ENCODE results near the gene MRPL51. TPM values are rescaled to one million over a fixed set of nuclear protein-coding genes. Genes with fewer than 3 reads are reported as not detected.

The MRPL51 gene
- total RNA-seq, 2 experiments from 2014 or later = 152 to 338 TPM

DNA sequence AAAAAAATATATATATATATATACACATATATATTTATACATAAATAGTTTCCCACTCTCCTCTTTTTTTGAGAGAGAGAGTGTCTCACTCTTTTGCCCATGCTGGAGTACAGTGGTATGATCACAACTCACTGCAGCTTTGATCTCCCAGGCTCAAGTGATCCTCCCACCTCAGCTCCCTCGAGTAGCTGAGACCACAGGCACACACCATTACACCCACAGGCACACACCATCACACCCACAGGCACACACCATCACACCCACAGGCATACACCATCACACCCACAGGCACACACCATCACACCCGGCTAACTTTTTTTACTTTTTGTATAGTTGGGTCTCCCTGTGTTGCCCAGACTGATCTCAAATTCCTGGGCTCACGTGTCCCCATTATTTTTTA, 27.1 kb upstream of the MRPL51 start:
- TF ChIP-seq EZH2phosphoT487 (IDR thresholded peaks at IDR 0.05; ENCODE audit: borderline replicate concordance, low read depth, low read length) = no peak
- TF ChIP-seq, protein P1, sequence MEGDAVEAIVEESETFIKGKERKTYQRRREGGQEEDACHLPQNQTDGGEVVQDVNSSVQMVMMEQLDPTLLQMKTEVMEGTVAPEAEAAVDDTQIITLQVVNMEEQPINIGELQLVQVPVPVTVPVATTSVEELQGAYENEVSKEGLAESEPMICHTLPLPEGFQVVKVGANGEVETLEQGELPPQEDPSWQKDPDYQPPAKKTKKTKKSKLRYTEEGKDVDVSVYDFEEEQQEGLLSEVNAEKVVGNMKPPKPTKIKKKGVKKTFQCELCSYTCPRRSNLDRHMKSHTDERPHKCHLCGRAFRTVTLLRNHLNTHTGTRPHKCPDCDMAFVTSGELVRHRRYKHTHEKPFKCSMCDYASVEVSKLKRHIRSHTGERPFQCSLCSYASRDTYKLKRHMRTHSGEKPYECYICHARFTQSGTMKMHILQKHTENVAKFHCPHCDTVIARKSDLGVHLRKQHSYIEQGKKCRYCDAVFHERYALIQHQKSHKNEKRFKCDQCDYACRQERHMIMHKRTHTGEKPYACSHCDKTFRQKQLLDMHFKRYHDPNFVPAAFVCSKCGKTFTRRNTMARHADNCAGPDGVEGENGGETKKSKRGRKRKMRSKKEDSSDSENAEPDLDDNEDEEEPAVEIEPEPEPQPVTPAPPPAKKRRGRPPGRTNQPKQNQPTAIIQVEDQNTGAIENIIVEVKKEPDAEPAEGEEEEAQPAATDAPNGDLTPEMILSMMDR (conservative IDR thresholded peaks at IDR 0.05; ENCODE audit: low read length) = no peak
- Histone ChIP-seq H3K36me3 (ENCODE audit: insufficient read depth, low read length) (peaks cover 99% of the 10 kb centered on the region), H3K4me2 (ENCODE audit: low read length) (no peak overlapping the region), H3K9me2 (ENCODE audit: insufficient read depth, low read length) (no peaks in the 10 kb centered on the region), H3K79me2 (ENCODE audit: insufficient read depth, low read depth, low read length) (no peaks in the 10 kb centered on the region), H3K27ac (ENCODE audit: low read depth, low read length, poor library complexity, severe bottlenecking) (no peak overlapping the region), H3K9me3 (ENCODE audit: low read length) (no peaks in the 10 kb centered on the region), H4K20me1 (ENCODE audit: insufficient read depth, low read length) (no peaks in the 10 kb centered on the region), H3K4me1 (ENCODE audit: insufficient read depth, low read length, poor library complexity, severe bottlenecking) (no peaks in the 10 kb centered on the region), H3K4me3 (ENCODE audit: low read depth, low read length, poor library complexity, severe bottlenecking) (no peak overlapping the region), H2AFZ (ENCODE audit: low read length) (no peak overlapping the region)
- no TSS peak for BruUV-seq (replicated peaks)
- POLR2A ChIA-PET = interaction anchor here (0.7 kb wide), 1 partner anchor 455 kb away, joined by 5 read pairs; no protein-coding TSS in a partner anchor
- DNase-seq (ENCODE audit: low spot score) = no peak
- intact Hi-C loops (cut with micrococcal nuclease; ENCODE audit: unreplicated experiment) = no loop called here
- CTCF ChIA-PET (ENCODE audit: unreplicated experiment) = no interaction called here

DNA sequence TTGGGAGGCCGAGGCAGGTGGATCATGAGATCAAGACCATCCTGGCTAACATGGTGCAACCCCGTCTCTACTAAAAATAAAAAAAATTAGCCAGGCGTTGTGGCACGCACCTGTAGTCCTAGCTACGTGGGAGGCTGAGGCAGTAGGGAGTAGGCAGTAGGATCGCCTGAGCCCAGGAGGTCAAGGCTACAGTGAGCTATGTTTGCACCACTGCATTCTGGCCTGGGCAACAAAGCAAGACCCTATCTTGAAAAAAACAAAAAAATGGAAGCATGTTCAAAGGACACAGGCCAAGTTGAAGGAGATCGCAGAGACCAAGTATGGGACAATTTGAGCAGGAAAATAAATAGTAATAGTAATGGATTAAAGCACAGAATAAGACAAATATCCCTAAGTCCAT, 15.0 kb upstream of the MRPL51 start:
- ChIA-PET POLR2A (interaction anchor here (0.6 to 1.3 kb wide), 3 partner anchors 13 to 31 kb away, joined by 3 to 4 read pairs (median 3); no protein-coding TSS in a partner anchor), CTCF (ENCODE audit: unreplicated experiment) (no interaction called here)
- Histone ChIP-seq H3K4me3 (ENCODE audit: low read depth, low read length, poor library complexity, severe bottlenecking) (no peak overlapping the region), H3K36me3 (ENCODE audit: insufficient read depth, low read length) (peaks cover 93% of the 10 kb centered on the region), H4K20me1 (ENCODE audit: insufficient read depth, low read length) (no peaks in the 10 kb centered on the region), H3K79me2 (ENCODE audit: insufficient read depth, low read depth, low read length) (peaks cover 42% of the 10 kb centered on the region; the same call in 1 of the 2 replicates), H3K4me1 (ENCODE audit: insufficient read depth, low read length, poor library complexity, severe bottlenecking) (no peaks in the 10 kb centered on the region), H3K9me2 (ENCODE audit: insufficient read depth, low read length) (no peaks in the 10 kb centered on the region), H3K9me3 (ENCODE audit: low read length) (no peaks in the 10 kb centered on the region), H2AFZ (ENCODE audit: low read length) (no peak overlapping the region), H3K4me2 (ENCODE audit: low read length) (no peak overlapping the region), H3K27ac (ENCODE audit: low read depth, low read length, poor library complexity, severe bottlenecking) (no peak overlapping the region)
- TF ChIP-seq EZH2phosphoT487 (IDR thresholded peaks at IDR 0.05; ENCODE audit: borderline replicate concordance, low read depth, low read length) = no peak
- TF ChIP-seq, protein P1 (conservative IDR thresholded peaks at IDR 0.05; ENCODE audit: low read length) = no peak
- no peak for DNase-seq (ENCODE audit: low spot score)
- no TSS peak for BruUV-seq (replicated peaks)
- intact Hi-C loops (cut with micrococcal nuclease; ENCODE audit: unreplicated experiment) = no loop called here

DNA sequence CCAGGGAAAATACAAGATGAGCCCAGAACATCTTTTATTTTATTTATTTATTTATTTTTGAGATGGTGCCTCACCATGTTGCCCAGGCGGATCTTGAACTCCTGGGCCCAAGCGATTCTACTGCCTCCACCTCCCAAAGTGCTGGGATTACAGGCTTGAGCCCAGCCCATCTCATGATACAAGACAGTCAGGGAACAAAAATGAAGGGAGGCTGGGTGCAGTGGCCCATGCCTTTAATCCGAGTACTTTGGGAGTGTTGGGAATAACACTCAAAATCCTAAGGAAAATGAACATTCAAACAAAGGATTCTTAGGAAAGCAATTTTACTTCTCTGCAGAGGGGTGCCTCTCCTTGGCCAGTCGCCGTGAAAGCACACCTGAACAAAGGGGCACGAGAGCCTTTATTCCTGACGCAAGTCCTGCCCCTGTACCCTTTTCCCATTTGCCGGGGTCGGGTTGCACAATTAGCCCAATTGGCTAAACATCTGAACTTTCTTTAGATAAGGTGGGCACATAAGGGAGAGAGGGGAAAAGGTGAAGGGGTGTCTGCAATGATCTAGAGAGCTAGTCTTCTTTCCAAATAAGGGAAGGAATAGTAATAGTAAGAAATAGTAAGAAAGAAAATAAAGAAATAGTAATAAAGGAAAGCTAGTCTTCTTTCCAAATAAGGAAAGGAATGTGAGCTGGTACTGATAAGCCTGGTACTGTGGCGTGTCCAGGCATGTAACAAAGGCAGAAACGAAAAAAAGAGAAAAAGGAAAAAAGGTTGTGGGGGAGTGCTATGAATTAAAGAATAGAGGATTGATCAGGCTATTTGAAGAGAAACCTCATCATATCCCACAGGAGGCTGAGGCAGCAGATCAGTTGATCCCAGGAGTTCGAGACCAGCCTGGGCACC, 14.3 kb upstream of the MRPL51 start:
- POLR2A ChIA-PET = interaction anchor here (0.6 to 0.9 kb wide), 2 partner anchors 21 to 30 kb away, joined by 3 read pairs; no protein-coding TSS in a partner anchor
- no peaks in the 10 kb centered on the region for H4K20me1 ChIP-seq (ENCODE audit: insufficient read depth, low read length)
- no TSS peak for BruUV-seq (replicated peaks)

More for the DNA sequence above, 14.3 kb upstream of the MRPL51 start:
- CTCF ChIA-PET (ENCODE audit: unreplicated experiment) = no interaction called here
- H3K27ac ChIP-seq (ENCODE audit: low read depth, low read length, poor library complexity, severe bottlenecking) = no peak overlapping the region
- no peak overlapping the region for H3K4me2 ChIP-seq (ENCODE audit: low read length)
- H3K4me3 ChIP-seq (ENCODE audit: low read depth, low read length, poor library complexity, severe bottlenecking) = no peak overlapping the region
- no peaks in the 10 kb centered on the region for H3K9me3 ChIP-seq (ENCODE audit: low read length)
- no peaks in the 10 kb centered on the region for H3K9me2 ChIP-seq (ENCODE audit: insufficient read depth, low read length)
- H3K79me2 ChIP-seq (ENCODE audit: insufficient read depth, low read depth, low read length) = peaks cover 45% of the 10 kb centered on the region; the same call in 1 of the 2 replicates
- H2AFZ ChIP-seq (ENCODE audit: low read length) = no peak overlapping the region
- peaks cover 93% of the 10 kb centered on the region for H3K36me3 ChIP-seq (ENCODE audit: insufficient read depth, low read length)
- TF ChIP-seq EZH2phosphoT487 (IDR thresholded peaks at IDR 0.05; ENCODE audit: borderline replicate concordance, low read depth, low read length) = no peak
- TF ChIP-seq, protein P1 (conservative IDR thresholded peaks at IDR 0.05; ENCODE audit: low read length) = no peak
- no peak for DNase-seq (ENCODE audit: low spot score)
- intact Hi-C loops (cut with micrococcal nuclease; ENCODE audit: unreplicated experiment) = no loop called here
- H3K4me1 ChIP-seq (ENCODE audit: insufficient read depth, low read length, poor library complexity, severe bottlenecking) = no peaks in the 10 kb centered on the region

Measured in OCI-LY7 (cell line).